Head of caudate nucleus (tissue), 42 donors: Measurements from ENCODE around the gene TFF2.

Source experiments
- DNase-seq, 42 donors: peaks; one replicate each; pipeline versions ENCODE4 v3.0.0 to v3.0.0-alpha.2; 2020 to 2021; ENCODE audit warnings: mixed read lengths in 7 of 42
- intact Hi-C: fragments of 100-400 bp; cut with DNase I; formaldehyde crosslinking; loops from one replicate; pipeline ENCODE4 v1.15.0; 2022

Gene TFF2

GRCh38 chr21:42370894-42371654 is 20.3 kb upstream of the TFF2 start:
- no peak for DNase-seq
- intact Hi-C loops, result no loop called here

- no peak for DNase-seq
- intact Hi-C loops, result no loop called here
Measured at GRCh38 chr21:42369821-42370220, 19.0 kb upstream of the TFF2 start.

DNA sequence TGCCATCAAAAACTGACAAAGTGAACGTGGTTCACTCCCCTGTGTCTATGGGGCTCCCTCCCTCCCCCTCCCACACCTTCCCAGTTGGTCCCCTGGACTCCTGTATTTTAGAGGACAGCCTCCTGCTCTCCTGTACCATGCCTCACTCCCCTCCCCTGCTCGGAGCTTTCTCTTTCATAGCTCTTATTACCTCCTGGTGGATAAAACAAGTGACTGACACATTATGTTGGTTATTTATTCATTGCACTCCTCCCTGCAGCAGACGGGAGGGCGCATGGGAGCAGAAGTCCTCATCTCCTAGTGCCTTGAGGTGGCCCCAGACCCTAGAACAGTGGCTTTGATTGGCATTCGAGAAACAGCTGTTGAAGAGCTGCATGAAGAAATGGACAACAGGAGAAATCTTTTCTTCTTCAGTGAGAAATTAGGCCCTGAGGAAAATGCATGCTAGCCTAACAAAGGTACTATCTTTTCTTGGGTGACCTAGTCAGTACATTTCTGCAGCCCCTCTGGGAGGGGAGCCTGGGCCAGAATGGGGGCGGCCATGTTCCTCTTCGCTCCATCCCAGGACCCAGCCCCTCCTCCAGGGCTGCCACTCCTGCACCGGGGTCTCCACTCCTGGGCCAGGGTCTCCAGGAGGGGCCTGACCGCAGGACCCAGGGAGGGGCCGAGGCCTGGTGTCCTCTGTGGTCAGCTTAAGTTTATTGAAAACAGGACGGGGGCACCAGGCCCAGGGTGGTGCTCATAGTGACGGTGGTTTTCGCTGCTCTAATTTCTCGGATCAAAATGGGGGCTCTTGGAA is 16.8 kb upstream of the TFF2 start:
- intact Hi-C loops, result no loop called here
- no peak for DNase-seq

DNA sequence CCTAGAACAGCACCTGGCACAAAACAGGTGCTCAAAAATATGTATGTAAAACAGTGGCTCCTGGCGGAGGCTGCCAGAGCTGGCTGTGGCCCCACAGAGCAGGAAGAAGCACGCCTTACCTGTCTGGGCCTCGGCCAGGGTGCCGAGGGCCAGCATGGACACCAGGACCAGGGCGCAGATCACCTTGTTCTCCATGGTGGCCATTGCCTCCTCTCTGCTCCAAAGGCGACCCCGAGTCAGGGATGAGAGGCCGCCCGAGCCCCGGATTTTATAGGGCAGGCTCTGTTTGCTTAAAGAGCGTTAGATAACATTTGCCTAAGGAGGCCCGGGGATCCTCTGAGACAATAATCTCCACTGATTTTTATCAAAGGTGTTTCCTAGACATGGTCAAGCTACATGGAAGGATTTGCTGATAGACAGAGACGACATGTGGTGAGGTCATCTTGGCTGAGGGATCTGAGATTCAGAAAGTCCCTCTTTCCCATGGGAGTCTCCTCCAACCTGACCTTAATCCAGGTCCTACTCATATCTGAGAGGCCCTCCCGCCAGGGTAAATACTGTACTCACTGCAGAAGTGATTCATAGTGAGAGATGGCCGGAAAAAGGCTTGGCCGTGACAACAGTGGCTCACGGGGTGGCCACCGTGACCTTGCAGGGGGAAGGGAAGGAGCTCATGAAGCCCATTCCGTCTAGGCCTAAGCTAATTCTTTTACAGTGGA is 15.7 kb upstream of the TFF2 start, which contains the start of gene TFF1:
Gene TFF1, minus strand, starts transcription at position 244 of the 719 bp plus-strand sequence. Its CDS starts 40 bp downstream, at position 204.
- intact Hi-C loops, result no loop called here
- no peak for DNase-seq

- intact Hi-C loops, result no loop called here
- DNase-seq, result no peak
Measured at GRCh38 chr21:42365770-42366169, 15.0 kb upstream of the TFF2 start.

GRCh38 chr21:42364304-42364865 is 13.6 kb upstream of the TFF2 start:
- DNase-seq, result no peak
- intact Hi-C loops, result no loop called here

DNA sequence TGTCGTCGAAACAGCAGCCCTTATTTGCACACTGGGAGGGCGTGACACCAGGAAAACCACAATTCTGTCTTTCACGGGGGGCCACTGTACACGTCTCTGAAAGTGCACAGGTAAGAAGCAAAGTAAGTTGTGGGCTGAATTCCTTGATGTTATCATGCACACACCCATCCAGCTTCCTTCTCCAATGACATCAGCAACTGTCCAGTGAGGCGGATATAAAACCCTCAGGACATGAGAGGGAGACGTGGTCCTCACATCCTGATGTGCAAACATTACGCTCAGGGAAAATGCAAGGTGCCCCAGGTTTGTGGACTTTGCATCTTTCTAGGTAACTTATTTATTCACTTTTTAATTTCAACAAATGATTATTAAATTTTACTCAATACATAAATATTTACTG is 12.5 kb upstream of the TFF2 start:
- DNase-seq, result no peak
- intact Hi-C loops, result no loop called here

DNA sequence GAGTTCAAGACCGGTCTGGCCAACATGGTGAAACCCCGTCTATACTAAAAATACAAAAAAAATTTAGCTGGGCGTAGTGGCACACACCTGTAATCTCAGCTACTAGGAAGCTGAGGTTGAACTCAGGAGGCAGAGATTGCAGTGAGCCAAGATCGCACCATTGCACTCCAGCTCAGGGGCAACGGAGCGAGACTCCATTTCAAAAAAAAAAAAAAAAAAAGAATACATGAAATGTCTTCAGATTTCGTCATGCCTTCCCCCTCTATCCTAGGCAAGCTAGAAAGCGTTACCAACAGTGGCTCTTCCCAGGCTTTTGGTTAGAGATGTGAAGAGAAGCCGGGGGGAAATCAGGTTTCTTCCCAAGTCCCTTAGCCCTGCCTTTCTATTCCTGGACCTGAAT is 11.9 kb upstream of the TFF2 start:
- no peak for DNase-seq
- intact Hi-C loops, result no loop called here

DNA sequence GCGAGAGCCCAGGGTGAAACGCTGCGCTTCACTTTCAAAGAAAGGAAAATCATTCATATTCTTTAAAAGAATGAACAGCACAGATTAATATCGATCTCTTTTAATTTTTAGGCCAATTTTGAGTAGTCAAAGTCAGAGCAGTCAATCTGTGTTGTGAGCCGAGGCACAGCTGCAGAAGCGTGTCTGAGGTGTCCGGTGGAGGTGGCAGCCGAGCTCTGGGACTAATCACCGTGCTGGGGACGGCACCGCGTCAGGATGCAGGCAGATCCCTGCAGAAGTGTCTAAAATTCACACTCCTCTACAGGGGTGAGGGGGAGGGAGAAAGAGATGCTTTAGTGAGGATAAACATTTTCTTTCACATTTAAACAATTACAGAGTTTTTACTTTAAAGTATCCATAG is 11.4 kb upstream of the TFF2 start:
- intact Hi-C loops, result no loop called here
- DNase-seq, result no peak

DNA sequence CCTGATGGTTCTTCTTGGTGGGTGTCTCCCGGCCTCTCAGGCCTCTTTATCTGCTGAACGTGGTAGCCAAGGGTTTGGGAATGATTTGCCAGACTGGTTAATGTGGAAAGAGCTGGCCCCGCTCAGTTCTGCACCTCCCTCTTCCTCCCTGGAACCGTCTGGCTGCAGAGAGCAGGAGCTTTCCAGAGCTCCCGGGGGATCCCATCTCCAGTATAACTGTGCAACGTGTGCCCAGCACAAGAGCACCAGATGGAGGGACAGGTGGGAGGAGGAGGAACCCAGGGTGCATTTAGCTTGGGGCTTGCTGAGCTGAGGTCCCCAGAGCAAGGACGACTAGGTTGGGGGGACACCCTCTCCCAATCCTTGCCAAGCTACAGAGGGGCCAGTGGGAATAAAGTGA is 10.5 kb upstream of the TFF2 start:
- no peak for DNase-seq
- intact Hi-C loops, result no loop called here

- DNase-seq, result no peak
- intact Hi-C loops, result no loop called here
Measured at GRCh38 chr21:42360317-42360716, 9.5 kb upstream of the TFF2 start.

DNA sequence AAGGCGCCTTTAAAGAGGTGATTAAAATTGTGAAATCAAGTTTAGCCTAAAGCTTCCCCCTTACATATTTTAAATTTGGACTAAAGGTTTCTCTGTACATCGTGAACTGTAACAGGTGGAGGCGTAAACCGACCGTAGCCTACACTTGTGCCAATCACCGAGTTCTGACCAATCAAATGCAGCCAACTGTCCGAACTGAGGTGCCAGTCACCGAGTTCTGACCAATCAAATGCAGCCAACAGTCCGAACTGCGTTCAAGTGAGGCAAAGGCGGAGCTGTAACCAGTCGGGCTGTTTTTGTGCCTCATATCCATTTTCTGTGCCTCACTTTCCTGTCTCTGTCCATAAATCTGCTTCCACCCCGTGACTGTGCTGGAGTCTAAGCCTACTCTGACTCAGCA is 8.1 kb upstream of the TFF2 start:
- intact Hi-C loops, result no loop called here
- DNase-seq, result no peak

DNA sequence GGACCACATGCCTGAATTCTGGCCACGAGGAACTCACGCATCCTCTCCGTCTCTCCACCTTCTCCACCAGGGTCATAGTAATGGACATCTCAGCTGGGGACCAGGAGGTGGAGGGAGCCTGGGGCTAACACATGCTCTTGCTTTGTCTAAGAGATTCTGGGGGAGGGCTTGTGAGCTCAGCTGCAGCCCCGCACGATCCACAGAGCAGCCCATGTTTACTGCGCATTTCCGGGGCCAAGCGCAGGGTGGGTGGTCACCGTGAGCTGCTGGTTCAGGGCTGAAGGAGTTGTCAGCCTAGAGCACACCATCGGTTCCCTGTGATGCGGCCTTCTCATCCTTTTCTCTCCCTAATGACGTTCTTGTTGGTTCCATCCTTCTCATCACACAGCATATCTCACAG is 7.5 kb upstream of the TFF2 start:
- intact Hi-C loops, result no loop called here
- no peak for DNase-seq

- intact Hi-C loops, result no loop called here
- no peak for DNase-seq
Measured at GRCh38 chr21:42357307-42357706, 6.5 kb upstream of the TFF2 start.

DNA sequence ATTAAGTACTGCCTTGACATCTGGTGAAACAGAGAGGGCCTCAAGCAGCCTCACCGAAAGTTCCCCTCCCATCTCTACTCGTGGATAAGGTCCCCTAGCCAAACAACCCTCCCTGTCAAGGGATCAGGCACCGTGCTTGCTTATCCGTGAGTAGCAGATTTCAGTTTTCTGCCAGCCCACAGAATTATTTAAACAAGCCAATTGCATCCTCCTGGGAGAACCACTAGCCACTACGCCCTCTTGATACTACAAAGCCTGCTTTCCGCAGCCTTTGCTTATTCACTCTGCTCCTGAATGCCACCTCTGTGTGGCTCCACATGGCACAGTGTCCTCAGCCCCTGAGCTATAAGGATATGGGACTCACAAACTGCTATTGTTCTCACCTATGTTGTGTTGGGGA is 5.9 kb upstream of the TFF2 start:
- DNase-seq, result no peak
- intact Hi-C loops, result no loop called here

GRCh38 chr21:42356046-42356445 is 5.3 kb upstream of the TFF2 start:
- intact Hi-C loops, result no loop called here
- DNase-seq, result no peak

- intact Hi-C loops, result no loop called here
- no peak for DNase-seq
Measured at GRCh38 chr21:42353623-42354022, 2.8 kb upstream of the TFF2 start.

DNA sequence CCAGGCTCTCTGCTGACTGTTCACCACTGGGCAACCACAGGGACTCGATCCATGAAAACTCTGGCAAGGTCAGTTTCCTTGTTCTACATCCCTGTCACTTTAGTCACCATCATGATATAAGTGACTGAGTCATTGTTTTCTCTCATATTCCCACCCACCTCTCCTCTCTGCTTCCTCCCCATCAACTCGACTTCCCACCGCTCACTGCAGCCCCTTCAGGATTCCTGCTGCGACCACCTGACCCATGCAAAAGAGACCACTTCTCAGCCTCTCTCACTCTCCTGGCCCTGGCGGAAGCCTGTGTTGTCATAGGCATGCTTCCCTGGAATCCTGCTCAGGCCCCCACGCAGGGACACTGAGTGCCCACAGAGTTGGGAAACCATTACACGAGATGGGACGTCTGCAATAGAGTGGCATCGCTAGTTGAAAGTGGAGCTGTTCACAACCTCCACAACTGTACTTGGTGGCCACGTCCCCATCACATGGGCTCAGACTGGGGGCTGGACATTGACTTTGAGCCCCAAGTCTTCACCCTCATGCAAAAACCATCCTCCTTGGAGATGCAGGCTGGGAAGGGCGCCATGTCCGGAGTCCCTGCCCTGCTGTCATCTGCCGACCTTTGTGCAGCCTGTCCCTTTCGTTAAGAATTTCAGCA is 1.8 kb upstream of the TFF2 start:
- DNase-seq, result peak in 7 of 42 donors; percentile 0 to 14 (median 7)
- intact Hi-C loops, result no loop called here
